H1 (cell line): Measurements from ENCODE around the gene PRSS36. TPM values are rescaled to one million over a fixed set of nuclear protein-coding genes. Genes with fewer than 3 reads are reported as not detected.

Experiments used
- CTCF ChIA-PET: fragments of 300-600 bp; sonication (Branson Sonifier 250); formaldehyde crosslinking; loops from one replicate; lab custom pipeline; 2021; ENCODE audit not compliant: partially characterized antibody; lab: Charles Lee
- POLR2A ChIA-PET: fragments of 300-600 bp; sonication (Branson Sonifier 250); formaldehyde crosslinking; loops from one replicate; lab custom pipeline; 2021; ENCODE audit warnings: inconsistent platforms; ENCODE audit not compliant: partially characterized antibody; lab: Charles Lee
- DNase-seq, 2 experiments: peaks; one replicate each; pipeline versions ENCODE4 v3.0.0 to v3.0.0-alpha.2; 2010 to 2022; ENCODE audit warnings: low spot score in 2 of 2, low read depth in 1 of 2, mixed read lengths in 1 of 2
- FAIRE-seq: peaks from 2 replicates; lab custom pipeline; 2011; peaks lifted over from hg19 to GRCh38; lab: Jason Lieb, UNC
- H2AFZ ChIP-seq: 2 replicates; pipeline ENCODE4 v1.8.1; 2012; ENCODE audit warnings: low read length, inconsistent platforms
- H2AK5ac ChIP-seq: 2 replicates; pipeline ENCODE4 v1.6.1; 2013; ENCODE audit warnings: low read depth, low read length
- H2BK120ac ChIP-seq: replicated peaks from 2 replicates; pipeline ENCODE3; 2013; ENCODE audit warnings: low read depth, low read length, inconsistent platforms
- H2BK12ac ChIP-seq: 2 replicates; pipeline ENCODE4 v1.6.1; 2013; ENCODE audit warnings: low read depth, low read length
- H2BK15ac ChIP-seq: 2 replicates; pipeline ENCODE4 v1.6.1; 2013; ENCODE audit warnings: low read length
- H2BK20ac ChIP-seq: 2 replicates; pipeline ENCODE4 v1.6.1; 2013; ENCODE audit warnings: low read length
- H2BK5ac ChIP-seq: 2 replicates; pipeline ENCODE4 v1.6.1; 2013; ENCODE audit warnings: low read depth, low read length
- H3K14ac ChIP-seq: 2 replicates; pipeline ENCODE4 v1.6.1; 2013; ENCODE audit warnings: inconsistent platforms; ENCODE audit not compliant: insufficient read length
- H3K18ac ChIP-seq: 2 replicates; pipeline ENCODE4 v1.6.1; 2013; ENCODE audit warnings: low read length; ENCODE audit errors: extremely low read depth
- H3K23ac ChIP-seq: 2 replicates; pipeline ENCODE4 v1.6.1; 2013; ENCODE audit warnings: inconsistent platforms; ENCODE audit not compliant: insufficient read length
- H3K23me2 ChIP-seq: 2 replicates; pipeline ENCODE4 v1.6.1; 2013; ENCODE audit warnings: low read depth, low read length
- H3K27ac ChIP-seq: 2 replicates; pipeline ENCODE4 v1.6.1; 2011; ENCODE audit warnings: low read depth, low read length, inconsistent platforms
- H3K27me3 ChIP-seq, 4 experiments: replicated peaks in 1 of 4; 1 replicate in 1 of 4; 2 replicates in 3 of 4; pipeline versions ENCODE4 v1.6.1 to v1.8.1; 2011 to 2013; ENCODE audit warnings: low read length in 3 of 4, mild to moderate bottlenecking in 3 of 4, inconsistent platforms in 2 of 4, mixed read lengths in 2 of 4, moderate library complexity in 1 of 4; ENCODE audit not compliant: control insufficient read depth in 3 of 4, insufficient read depth in 3 of 4; ENCODE audit errors: extremely low read depth in 1 of 4
- H3K36me3 ChIP-seq, 4 experiments: 2 replicates each; pipeline versions ENCODE4 v1.6.1 to v1.8.1; 2011 to 2013; ENCODE audit warnings: mild to moderate bottlenecking in 4 of 4, low read length in 3 of 4, moderate library complexity in 2 of 4, control low read depth in 1 of 4, inconsistent platforms in 1 of 4; ENCODE audit not compliant: insufficient read depth in 4 of 4, control insufficient read depth in 2 of 4
- H3K4ac ChIP-seq: replicated peaks from 2 replicates; pipeline ENCODE3; 2013; ENCODE audit warnings: low read length, low read depth, mixed read lengths, inconsistent platforms; ENCODE audit not compliant: insufficient read length
- H3K4me1 ChIP-seq, 4 experiments: replicated peaks in 1 of 4; 1 replicate in 1 of 4; 2 replicates in 3 of 4; pipeline versions ENCODE4 v1.6.1 to v1.8.1; 2011 to 2013; ENCODE audit warnings: low read length in 3 of 4, inconsistent platforms in 2 of 4, mixed read lengths in 1 of 4; ENCODE audit not compliant: insufficient read depth in 4 of 4, control insufficient read depth in 3 of 4
- H3K4me2 ChIP-seq, 2 experiments: 2 replicates each; pipeline versions ENCODE4 v1.6.1 to v1.8.1; 2011 to 2013; ENCODE audit warnings: low read depth in 2 of 2, low read length in 2 of 2, control low read depth in 1 of 2, inconsistent platforms in 1 of 2, mild to moderate bottlenecking in 1 of 2; ENCODE audit not compliant: insufficient read depth in 1 of 2
- H3K4me3 ChIP-seq, 4 experiments: fragments of 200-600, 300-600 bp in 1 of 4; sonication (generic), shearing (Covaris generic), sonication (Bioruptor Twin) in 1 of 4; 2 replicates each; pipeline versions ENCODE4 v1.5.1 to v1.8.1; 2011 to 2016; ENCODE audit warnings: low read length in 4 of 4, low read depth in 3 of 4, control low read depth in 2 of 4, inconsistent platforms in 2 of 4, mild to moderate bottlenecking in 2 of 4, mixed read lengths in 1 of 4, moderate library complexity in 1 of 4; ENCODE audit not compliant: insufficient read depth in 2 of 4; ENCODE audit errors: extremely low read depth in 1 of 4
- H3K56ac ChIP-seq: replicated peaks from 2 replicates; pipeline ENCODE3; 2013; ENCODE audit warnings: low read depth, mild to moderate bottlenecking, mixed read lengths, low read length, inconsistent platforms; ENCODE audit not compliant: insufficient read length
- H3K79me1 ChIP-seq: 2 replicates; pipeline ENCODE4 v1.6.1; 2013; ENCODE audit warnings: low read depth, low read length, control low read depth
- H3K79me2 ChIP-seq, 2 experiments: 2 replicates each; pipeline versions ENCODE4 v1.6.1 to v1.8.1; 2012 to 2013; ENCODE audit warnings: low read length in 2 of 2, mild to moderate bottlenecking in 2 of 2, inconsistent platforms in 1 of 2; ENCODE audit not compliant: insufficient read depth in 2 of 2, control insufficient read depth in 1 of 2
- H3K9ac ChIP-seq, 4 experiments: replicated peaks in 1 of 4; 1 replicate in 1 of 4; 2 replicates in 3 of 4; pipeline versions ENCODE4 v1.6.1 to v1.8.1; 2011 to 2013; ENCODE audit warnings: low read depth in 3 of 4, low read length in 3 of 4, control low read depth in 2 of 4, mild to moderate bottlenecking in 2 of 4, moderate library complexity in 2 of 4, inconsistent platforms in 1 of 4; ENCODE audit errors: extremely low read depth in 1 of 4
- H3K9me3 ChIP-seq, 2 experiments: 2 replicates each; pipeline versions ENCODE4 v1.6.1 to v1.8.1; 2012 to 2013; ENCODE audit warnings: mild to moderate bottlenecking in 2 of 2, moderate library complexity in 2 of 2, control low read depth in 1 of 2, inconsistent platforms in 1 of 2, low read depth in 1 of 2, low read length in 1 of 2, mixed read lengths in 1 of 2; ENCODE audit not compliant: insufficient read depth in 2 of 2
- H4K20me1 ChIP-seq, 2 experiments: replicated peaks in 1 of 2; 2 replicates each; pipeline versions ENCODE3 to v1.8.1; 2011 to 2013; ENCODE audit warnings: inconsistent platforms in 2 of 2, low read length in 2 of 2, mild to moderate bottlenecking in 1 of 2; ENCODE audit not compliant: insufficient read depth in 2 of 2, control insufficient read depth in 1 of 2
- H4K5ac ChIP-seq: 2 replicates; pipeline ENCODE4 v1.6.1; 2013; ENCODE audit warnings: low read length, low read depth, mixed read lengths, inconsistent platforms; ENCODE audit not compliant: insufficient read length
- H4K8ac ChIP-seq: 2 replicates; pipeline ENCODE4 v1.8.0; 2013; ENCODE audit warnings: mild to moderate bottlenecking, moderate library complexity, low read length, inconsistent platforms; ENCODE audit not compliant: insufficient read depth; ENCODE audit errors: extremely low read depth
- H4K91ac ChIP-seq: replicated peaks from 2 replicates; pipeline ENCODE3; 2013; ENCODE audit warnings: low read length, mixed read lengths, inconsistent platforms; ENCODE audit not compliant: insufficient read length
- BCL11A ChIP-seq, 2 experiments: IDR thresholded peaks; one replicate each; pipeline ENCODE4 v1.6.1; 2011; ENCODE audit warnings: low read depth in 2 of 2, low read length in 2 of 2, mild to moderate bottlenecking in 2 of 2
- CBX8 ChIP-seq: fragments of 300-800, 300-1000 bp; sonication (generic); IDR thresholded peaks from 2 replicates; pipeline ENCODE4 v1.7.1; 2016; ENCODE audit warnings: low read depth, low read length, borderline replicate concordance
- KDM1A ChIP-seq: fragments of 200-600, 300-600 bp; sonication (generic); IDR thresholded peaks from 2 replicates; pipeline ENCODE4 v1.7.1; 2016; ENCODE audit warnings: mild to moderate bottlenecking, low read length, borderline replicate concordance
- MAX ChIP-seq: IDR thresholded peaks from 2 replicates; pipeline ENCODE4 v1.6.1; 2012; ENCODE audit warnings: inconsistent platforms
- POLR2A ChIP-seq, 2 experiments: IDR thresholded peaks; 1 replicate in 1 of 2; 2 replicates in 1 of 2; pipeline ENCODE4 v1.6.1; 2011; ENCODE audit warnings: low read depth in 2 of 2, low read length in 2 of 2, mild to moderate bottlenecking in 2 of 2; ENCODE audit errors: control extremely low read depth in 1 of 2
- RXRA ChIP-seq: IDR thresholded peaks from 2 replicates; pipeline ENCODE4 v1.6.1; 2011; ENCODE audit warnings: low read depth, mild to moderate bottlenecking, low read length, moderate library complexity; ENCODE audit not compliant: insufficient read depth
- SIX5 ChIP-seq: IDR thresholded peaks from 2 replicates; pipeline ENCODE4 v1.6.1; 2011; ENCODE audit warnings: mild to moderate bottlenecking, low read depth, low read length
- TAF7 ChIP-seq: optimal IDR thresholded peaks from 2 replicates; pipeline ENCODE3; 2011; ENCODE audit warnings: low read depth, mild to moderate bottlenecking, inconsistent platforms, low read length, moderate library complexity, borderline replicate concordance
- TCF12 ChIP-seq: IDR thresholded peaks from 2 replicates; pipeline ENCODE4 v1.6.1; 2011; ENCODE audit warnings: low read depth, mild to moderate bottlenecking, low read length
- TEAD4 ChIP-seq: IDR thresholded peaks from 2 replicates; pipeline ENCODE4 v1.6.1; 2012; ENCODE audit warnings: low read depth, low read length, inconsistent platforms, mixed read lengths
- USF2 ChIP-seq: IDR thresholded peaks from 2 replicates; pipeline ENCODE4 v1.6.1; 2011; ENCODE audit warnings: low read length, improper control_type of control experiment
- YY1 ChIP-seq: IDR thresholded peaks from 2 replicates; pipeline ENCODE4 v1.6.1; 2011; ENCODE audit warnings: low read depth, mild to moderate bottlenecking, low read length
- WGBS, 2 experiments: shearing (Covaris generic) in 1 of 2; methylation state at CpG; one replicate each; pipeline versions ENCODE4 v1.1.6 to v1.1.7; 2013 to 2015; ENCODE audit warnings: low lambda C conversion rate in 2 of 2, mixed read lengths in 2 of 2, inconsistent platforms in 1 of 2, low coverage in 1 of 2, missing lambda C conversion rate in 1 of 2; ENCODE audit not compliant: insufficient replicate concordance in 2 of 2, insufficient coverage in 1 of 2, insufficient read length in 1 of 2; ENCODE audit errors: extremely low coverage in 1 of 2, missing lambda C conversion rate in 1 of 2; 5-methylcytosine and 5-hydroxymethylcytosine counted together
- polyA plus RNA-seq, 7 experiments: library from polyadenylated mRNA; depleted of rRNA in 3 of 7; stranded (reverse) in 5 of 7; unstranded in 2 of 7; fragments of >200 nt in 5 of 7; fragments of 200-250 nt in 2 of 7; gene quantifications; 1 replicate in 5 of 7; 2 replicates in 1 of 7; 4 replicates in 1 of 7; pipeline versions ENCODE4 v1.2.1 to v1.2.3, GENCODE V29; 2011 to 2013; ENCODE audit warnings: missing spikeins in 2 of 7, mixed read lengths in 2 of 7
- total RNA-seq: library from RNA; stranded (reverse); fragmentation: NEBNext Ultra II Directional; extraction: Animal tissue kit (Norgen Biotek cat#: 25700); gene quantifications from 2 replicates; pipeline ENCODE4 v1.2.1, GENCODE V29; 2021
- TF ChIP-seq, protein P1 (sequence below): IDR thresholded peaks from 2 replicates; pipeline ENCODE4 v1.6.1; 2011; ENCODE audit warnings: low read depth, mild to moderate bottlenecking, low read length; ENCODE audit not compliant: insufficient read depth

Gene PRSS36
- total and polyA plus RNA-seq, 2 of the 8 experiments (the other 6 are each of a cell fraction or from before 2014, with no cell fraction given) = 1.3 to 1.9 TPM

- Histone ChIP-seq H3K4me1 (peaks cover 0 to 9% (median 3%) of the 10 kb centered on the region in 4 experiments; a peak in 4 of 7 replicates), H3K23ac (no peak overlapping the region), H3K4ac (no peak overlapping the region), H2BK120ac (no peak overlapping the region), H4K5ac (no peak overlapping the region), H3K79me2 (peaks cover 0 to 7% of the 10 kb centered on the region in 2 experiments; a peak in 1 of 4 replicates), H3K36me3 (peaks cover 0 to 15% (median 4%) of the 10 kb centered on the region in 4 experiments; a peak in 5 of 8 replicates), H4K20me1 (peaks cover 8 to 22% of the 10 kb centered on the region in 2 experiments), H2BK5ac (no peak overlapping the region), H4K8ac (no peak overlapping the region; the same call in 1 of the 2 replicates), H2AFZ (no peak overlapping the region), H3K79me1 (peaks cover 10% of the 10 kb centered on the region), H3K27me3 (no peaks in the 10 kb centered on the region), H3K4me3 (no peak overlapping the region), H3K9ac (no peak overlapping the region), H3K23me2 (peaks cover 10% of the 10 kb centered on the region), H2BK12ac (no peak overlapping the region), H3K27ac (no peak overlapping the region), H3K9me3 (no peaks in the 10 kb centered on the region), H3K56ac (no peak overlapping the region), H4K91ac (no peak overlapping the region), H3K14ac (no peak overlapping the region), H3K4me2 (no peak overlapping the region), H2BK15ac (no peak overlapping the region), H2AK5ac (no peak overlapping the region), H3K18ac (no peak overlapping the region), H2BK20ac (no peak overlapping the region)
- FAIRE-seq (no peak), DNase-seq (no peak)
- ChIA-PET POLR2A (interaction anchor here (1.1 to 4.2 kb wide), 3 partner anchors 9 to 27 kb away, joined by 3 to 26 read pairs (median 6); partner anchors contain the start of gene KAT8), CTCF (interaction anchor here (3.0 kb wide), 1 partner anchor 11 kb away, joined by 14 read pairs; no protein-coding TSS in a partner anchor)
- 96% methylated on average over 2 of the region's 2 CpGs; no CpG with 5 or more reads in 1 of the 2 experiments for WGBS, 2 experiments
- TF ChIP-seq, protein P1, sequence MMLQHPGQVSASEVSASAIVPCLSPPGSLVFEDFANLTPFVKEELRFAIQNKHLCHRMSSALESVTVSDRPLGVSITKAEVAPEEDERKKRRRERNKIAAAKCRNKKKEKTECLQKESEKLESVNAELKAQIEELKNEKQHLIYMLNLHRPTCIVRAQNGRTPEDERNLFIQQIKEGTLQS = no peak
- TF ChIP-seq SIX5 (no peak), TEAD4 (no peak), MAX (no peak), TCF12 (no peak), RXRA (no peak), POLR2A (IDR thresholded peaks at IDR 0.05; ENCODE audit: control extremely low read depth in 1 of 2, low read depth in 2 of 2, low read length in 2 of 2) (no peak), TAF7 (no peak), CBX8 (no peak), YY1 (no peak), BCL11A (IDR thresholded peaks at IDR 0.05; ENCODE audit: low read depth in 2 of 2, low read length in 2 of 2) (no peak), KDM1A (no peak), USF2 (no peak)
These were observed 59.3 kb downstream of the PRSS36 start for GRCh38 chr16:31090540-31090939.
